NCI-H82 treated with DMSO at 0.1 percent for 48 hours (cell line): Measurements from ENCODE around the gene CTSC.
"Not testable (repeated sequence)": the region's sequence is repeated elsewhere in the genome, so short reads cannot be mapped to it uniquely, and the experiment has no call there.

Source experiments
- DNase-seq: peaks from one replicate; lab custom pipeline; 2025; ENCODE audit not compliant: unreplicated experiment; lab: John Stamatoyannopoulos, UW

Gene CTSC

GRCh38 chr11:88284336-88285050 is 53.0 kb downstream of the CTSC start:
- DNase-seq = no peak

GRCh38 chr11:88282747-88283515 is 54.6 kb downstream of the CTSC start:
- no peak for DNase-seq

GRCh38 chr11:88281317-88281712 is 56.2 kb downstream of the CTSC start:
- no peak for DNase-seq

DNA sequence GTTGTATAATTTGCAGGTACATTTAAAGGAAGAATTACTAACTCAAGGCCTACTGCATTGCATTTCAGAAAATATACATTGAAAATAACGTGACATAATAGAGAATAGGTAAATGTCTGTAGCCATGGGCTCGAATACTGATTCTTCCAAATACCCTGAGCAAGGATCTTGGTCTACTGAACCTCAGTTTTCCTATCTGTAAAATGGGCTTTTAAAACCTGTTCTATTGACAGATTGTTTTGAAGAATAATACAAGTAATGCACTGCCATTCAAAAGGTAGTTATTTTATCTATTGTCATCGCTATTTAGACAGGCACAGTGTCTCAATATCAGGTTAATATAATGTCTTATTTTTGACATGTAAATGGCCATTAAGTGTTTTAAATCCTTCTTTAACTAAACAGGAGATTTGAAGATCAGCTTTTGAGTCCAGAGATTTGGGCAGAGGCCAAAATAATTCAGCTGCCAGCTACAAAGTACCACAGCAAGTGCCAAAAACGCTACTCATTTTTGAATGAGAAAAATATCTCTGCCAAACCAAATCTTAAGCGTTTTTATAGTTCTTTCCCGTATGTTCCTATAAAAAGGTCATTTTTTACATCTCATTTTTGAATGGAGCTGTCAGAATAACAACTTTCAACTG is 56.7 kb downstream of the CTSC start:
- no peak for DNase-seq

- no peak for DNase-seq
Observed at GRCh38 chr11:88277349-88277915, 60.1 kb downstream of the CTSC start.

DNA sequence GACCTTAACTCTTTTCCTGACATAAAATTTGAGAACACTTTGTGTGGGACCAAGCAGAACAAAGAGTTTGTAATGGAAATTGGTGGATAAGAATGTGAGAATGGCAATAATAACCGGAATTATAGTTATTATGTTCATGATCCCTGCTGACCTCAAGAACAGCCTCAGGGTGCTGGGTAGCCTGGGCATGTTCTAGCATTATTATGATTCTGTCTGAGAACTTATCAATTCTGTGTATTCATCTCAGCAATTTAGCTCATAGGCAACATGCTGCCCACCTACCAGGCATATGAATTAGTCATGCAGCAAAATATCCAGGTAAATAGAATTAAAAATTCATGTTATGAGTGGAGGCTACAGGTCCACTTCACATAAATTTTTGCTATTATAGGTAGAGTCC is 61.9 kb downstream of the CTSC start:
- no peak for DNase-seq

- DNase-seq = no peak
Observed at GRCh38 chr11:88266919-88267318, 70.6 kb downstream of the CTSC start.

DNA sequence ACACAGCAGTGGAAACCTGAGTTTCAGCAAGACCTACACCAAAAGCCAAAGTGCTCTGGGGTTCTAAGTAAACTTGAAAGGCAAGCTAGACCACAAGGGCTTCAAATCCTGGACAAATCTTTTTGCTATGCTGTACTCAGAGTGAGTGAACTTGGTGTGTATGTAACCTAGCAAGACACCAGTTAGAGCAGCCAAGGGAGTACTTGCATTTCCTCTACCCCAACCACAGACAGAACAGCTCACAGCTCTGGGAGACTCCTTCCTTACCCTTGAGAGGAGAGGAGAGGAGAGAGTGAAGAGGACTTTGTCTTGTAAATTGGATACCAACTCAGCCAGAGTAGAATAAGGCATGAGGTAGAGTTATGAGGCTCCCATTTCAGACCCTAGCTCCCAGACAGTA is 71.4 kb downstream of the CTSC start:
- DNase-seq = no peak

DNA sequence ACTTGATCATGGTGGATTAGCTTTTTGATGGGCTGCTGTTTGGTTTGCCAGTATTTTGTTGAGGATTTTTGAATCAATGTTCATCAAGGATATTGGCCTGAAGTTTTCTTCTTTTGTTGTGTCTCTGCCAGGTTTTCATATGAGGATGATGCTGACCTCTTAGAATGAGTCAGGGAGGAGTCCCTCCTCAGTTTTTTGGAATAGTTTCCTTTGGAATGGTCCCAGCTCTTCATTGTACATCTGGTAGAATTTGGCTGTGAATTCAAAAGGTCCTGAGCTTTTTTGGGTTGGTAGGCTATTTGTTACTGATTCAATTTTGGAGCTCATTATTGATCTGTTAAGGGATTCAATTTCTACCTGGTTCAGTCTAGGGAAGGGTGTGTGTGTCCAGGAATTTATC is 78.1 kb downstream of the CTSC start:
- no peak for DNase-seq

DNA sequence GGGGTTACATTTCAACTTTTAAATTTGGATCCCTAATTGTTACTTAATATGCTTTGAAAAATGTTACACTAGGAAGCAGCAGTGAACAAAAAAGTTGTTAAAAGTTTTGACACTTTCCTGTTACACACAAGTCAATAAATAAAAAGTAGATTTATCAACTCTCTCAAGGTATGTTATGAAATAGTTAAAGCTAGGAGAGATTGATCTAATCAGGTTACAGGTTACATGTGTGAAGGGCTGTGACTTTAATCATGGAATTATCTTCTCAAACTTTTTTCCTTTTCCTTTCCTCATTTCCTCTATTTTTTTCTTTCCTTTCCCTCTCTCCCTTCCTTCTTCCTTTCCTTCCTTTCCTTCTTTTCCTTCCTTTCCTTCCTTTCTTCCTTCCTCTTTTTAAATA is 85.3 kb downstream of the CTSC start:
- DNase-seq = no peak

DNA sequence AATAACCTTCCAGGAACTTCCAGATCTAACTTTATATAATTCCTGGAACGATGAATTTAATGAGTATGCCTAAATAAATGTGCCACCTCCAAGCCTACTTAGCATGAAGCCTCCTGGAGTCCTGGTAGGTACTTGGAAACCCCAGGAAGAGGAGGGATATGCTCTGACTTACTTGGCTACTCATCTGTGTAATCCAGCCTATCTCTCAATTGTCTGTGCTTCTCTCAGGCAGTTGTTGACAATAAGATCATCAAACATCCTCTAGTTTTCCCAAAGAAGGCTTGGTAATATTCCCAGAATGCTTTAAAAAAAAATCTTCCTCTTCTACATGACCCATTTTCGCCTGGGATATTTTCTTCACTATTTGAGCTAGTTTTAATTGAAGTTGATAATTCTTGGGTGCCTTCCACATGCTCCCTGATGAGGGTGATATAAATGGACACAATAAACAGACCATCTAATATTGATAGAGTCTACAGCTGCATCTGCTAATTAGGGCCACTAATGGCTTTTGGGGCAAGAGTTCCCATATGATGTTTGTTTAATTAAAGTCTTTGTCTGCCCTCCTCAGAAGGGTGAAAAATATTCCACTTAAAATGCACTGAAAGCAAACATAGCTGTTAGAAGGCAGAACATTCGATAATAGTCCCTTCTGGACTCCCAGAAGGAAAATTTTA is 86.8 kb downstream of the CTSC start:
- DNase-seq = no peak

- no peak for DNase-seq
Observed at GRCh38 chr11:88249706-88250105, 87.8 kb downstream of the CTSC start.

DNA sequence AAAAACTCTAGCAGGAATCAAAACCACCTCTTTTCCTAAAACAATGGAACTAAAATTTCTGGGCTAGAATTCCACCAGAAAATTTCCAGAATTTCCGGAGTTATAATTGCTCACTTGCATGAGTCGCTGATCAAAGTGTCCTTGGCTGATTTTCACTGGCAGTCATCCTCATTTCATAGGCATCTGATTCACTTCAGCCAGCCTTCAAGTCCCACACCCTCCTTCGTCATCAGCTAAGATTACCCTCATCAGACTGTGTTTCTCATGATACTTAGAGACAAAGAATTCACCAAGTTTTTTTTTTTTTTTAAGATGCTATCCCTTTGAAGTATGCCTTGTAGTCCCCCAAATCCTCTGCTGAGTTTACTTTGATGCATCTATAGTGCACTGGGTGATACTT is 90.8 kb downstream of the CTSC start:
- DNase-seq = no peak

GRCh38 chr11:88245576-88245975 is 92.0 kb downstream of the CTSC start:
- DNase-seq = not testable (repeated sequence)
